ENCODE measurements around the gene HYI.

DNA sequence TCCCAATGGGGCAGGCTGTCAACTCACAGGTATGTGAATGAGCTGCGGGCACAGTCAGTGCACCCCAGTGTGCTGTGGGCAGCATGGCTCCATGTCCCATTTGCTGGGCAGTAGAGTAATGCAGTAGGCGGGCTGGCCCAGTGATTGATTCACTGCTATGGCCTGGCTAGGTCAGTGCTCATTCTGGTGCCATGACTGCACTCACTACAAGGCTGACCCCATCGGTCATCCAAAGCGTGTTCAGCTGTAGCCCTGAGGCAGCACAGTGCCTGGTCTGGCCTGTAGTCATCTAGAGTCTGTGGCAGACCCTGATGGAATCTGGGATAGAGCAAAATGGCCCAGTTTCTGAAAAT is 7.4 kb downstream of the HYI start:
- TF ChIP-seq, protein P1, sequence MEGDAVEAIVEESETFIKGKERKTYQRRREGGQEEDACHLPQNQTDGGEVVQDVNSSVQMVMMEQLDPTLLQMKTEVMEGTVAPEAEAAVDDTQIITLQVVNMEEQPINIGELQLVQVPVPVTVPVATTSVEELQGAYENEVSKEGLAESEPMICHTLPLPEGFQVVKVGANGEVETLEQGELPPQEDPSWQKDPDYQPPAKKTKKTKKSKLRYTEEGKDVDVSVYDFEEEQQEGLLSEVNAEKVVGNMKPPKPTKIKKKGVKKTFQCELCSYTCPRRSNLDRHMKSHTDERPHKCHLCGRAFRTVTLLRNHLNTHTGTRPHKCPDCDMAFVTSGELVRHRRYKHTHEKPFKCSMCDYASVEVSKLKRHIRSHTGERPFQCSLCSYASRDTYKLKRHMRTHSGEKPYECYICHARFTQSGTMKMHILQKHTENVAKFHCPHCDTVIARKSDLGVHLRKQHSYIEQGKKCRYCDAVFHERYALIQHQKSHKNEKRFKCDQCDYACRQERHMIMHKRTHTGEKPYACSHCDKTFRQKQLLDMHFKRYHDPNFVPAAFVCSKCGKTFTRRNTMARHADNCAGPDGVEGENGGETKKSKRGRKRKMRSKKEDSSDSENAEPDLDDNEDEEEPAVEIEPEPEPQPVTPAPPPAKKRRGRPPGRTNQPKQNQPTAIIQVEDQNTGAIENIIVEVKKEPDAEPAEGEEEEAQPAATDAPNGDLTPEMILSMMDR (IDR thresholded peaks at IDR 0.05), result no peak
- TF ChIP-seq POLR2AphosphoS5 (IDR thresholded peaks at IDR 0.05), result no peak
